ENCODE measurements around the gene HLA-DQB1. TPM values are rescaled to one million over a fixed set of nuclear protein-coding genes. Genes with fewer than 3 reads are reported as not detected.

HLA-DQB1 gene
- total and polyA plus RNA-seq, 12 donors = 6.2 to 81.2 (median 15.5) TPM

DNA sequence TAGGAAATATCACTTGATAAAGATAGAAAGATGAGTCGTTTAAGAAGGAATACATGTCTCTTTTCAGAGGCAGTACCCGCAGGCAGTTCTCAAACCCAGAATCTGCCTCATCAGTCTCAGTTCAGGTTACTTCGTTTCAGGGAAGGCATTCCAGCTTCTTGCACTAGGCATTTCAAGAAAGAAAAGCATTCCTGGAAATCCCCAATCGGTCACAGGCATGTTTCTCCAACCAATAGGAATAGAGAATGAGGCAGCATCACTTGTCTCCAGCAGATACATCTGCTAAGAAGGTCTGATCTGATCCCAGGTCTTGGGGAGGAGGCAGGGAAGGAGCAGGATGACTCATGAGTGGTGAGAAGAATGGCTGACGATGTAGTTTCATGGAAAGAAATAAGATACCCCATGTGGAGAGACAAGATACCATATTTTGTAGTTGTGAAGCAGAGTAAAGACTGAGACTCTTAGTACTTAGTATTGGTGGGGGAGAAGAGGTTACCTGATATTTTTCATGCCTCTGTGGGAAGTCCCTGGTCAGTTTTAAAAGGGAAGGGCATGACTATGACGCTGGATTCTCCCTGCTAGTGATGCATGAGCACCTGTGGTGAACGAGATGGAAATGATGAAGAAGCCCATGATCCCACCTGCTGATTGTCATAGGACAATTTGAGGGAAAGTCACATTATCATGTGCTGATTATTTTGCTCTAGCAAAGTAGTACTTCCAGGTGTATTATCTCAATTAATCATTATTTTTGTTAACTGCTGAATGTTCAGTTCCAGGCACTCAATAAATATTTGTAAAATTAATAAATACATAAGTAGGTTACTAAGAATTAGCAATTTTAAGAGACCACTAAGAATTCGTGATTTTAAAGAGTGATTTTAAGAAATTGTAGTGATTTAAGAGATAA is 56.5 kb downstream of the HLA-DQB1 start:
- peak; percentile 12 to 81 for DNase-seq
- peak; percentile 88 to 100 (median 98) for ATAC-seq
- Histone ChIP-seq H3K4me1 (peaks cover 0 to 13% (median 0%) of the 10 kb centered on the region in 9 donors), H3K36me3 (no peaks in the 10 kb centered on the region), H3K27me3 (no peaks in the 10 kb centered on the region), H3K27ac (peak overlapping the region in 9 of 10 donors; percentile 43 to 90 (median 81)), H3K9me3 (no peaks in the 10 kb centered on the region), H3K4me3 (peak overlapping the region in 3 of 10 donors; percentile 9 to 28 (median 12))
- TF ChIP-seq, protein P1, sequence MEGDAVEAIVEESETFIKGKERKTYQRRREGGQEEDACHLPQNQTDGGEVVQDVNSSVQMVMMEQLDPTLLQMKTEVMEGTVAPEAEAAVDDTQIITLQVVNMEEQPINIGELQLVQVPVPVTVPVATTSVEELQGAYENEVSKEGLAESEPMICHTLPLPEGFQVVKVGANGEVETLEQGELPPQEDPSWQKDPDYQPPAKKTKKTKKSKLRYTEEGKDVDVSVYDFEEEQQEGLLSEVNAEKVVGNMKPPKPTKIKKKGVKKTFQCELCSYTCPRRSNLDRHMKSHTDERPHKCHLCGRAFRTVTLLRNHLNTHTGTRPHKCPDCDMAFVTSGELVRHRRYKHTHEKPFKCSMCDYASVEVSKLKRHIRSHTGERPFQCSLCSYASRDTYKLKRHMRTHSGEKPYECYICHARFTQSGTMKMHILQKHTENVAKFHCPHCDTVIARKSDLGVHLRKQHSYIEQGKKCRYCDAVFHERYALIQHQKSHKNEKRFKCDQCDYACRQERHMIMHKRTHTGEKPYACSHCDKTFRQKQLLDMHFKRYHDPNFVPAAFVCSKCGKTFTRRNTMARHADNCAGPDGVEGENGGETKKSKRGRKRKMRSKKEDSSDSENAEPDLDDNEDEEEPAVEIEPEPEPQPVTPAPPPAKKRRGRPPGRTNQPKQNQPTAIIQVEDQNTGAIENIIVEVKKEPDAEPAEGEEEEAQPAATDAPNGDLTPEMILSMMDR (IDR thresholded peaks at IDR 0.05) = no peak
- intact Hi-C loops (cut with DNase I) = loop anchor here in 2 of 10 donors (5.0 to 10.0 kb wide), 2 partner anchors 173 to 175 kb away; partner anchors contain the start of gene HLA-DRA (in 2 of the 2)
- WGBS, 2 donors = 14 to 20% methylated on average over 8 of the region's 8 CpGs

Other genes starting within 250 kb of the HLA-DQB1 start
- gene HLA-DRA, start 226.8 kb downstream of the HLA-DQB1 start, total RNA-seq = 100 to 1,000 TPM in 4 of 10 donors, 10 to 100 TPM in 6; 32.0 to 846 (median 94.7) TPM
- gene HLA-DRA, start 226.8 kb downstream of the HLA-DQB1 start, polyA plus RNA-seq = 10 to 100 TPM; 49.7 to 93.5 TPM
- gene HLA-DRB5, start 136.4 kb downstream of the HLA-DQB1 start, total RNA-seq = 100 to 1,000 TPM in 1 of 10 donors, 10 to 100 TPM in 8, 1 to 10 TPM in 1; 5.8 to 109 (median 48.8) TPM
- gene HLA-DRB5, start 136.4 kb downstream of the HLA-DQB1 start, polyA plus RNA-seq = 1 to 10 TPM in 1 of 2 donors, under 1 TPM in 1; 0.29 to 3.0 TPM
- 100 to 1,000 TPM in 3 of 10 donors, 10 to 100 TPM in 7; 29.2 to 313 (median 76.4) TPM for gene HLA-DRB1, start 76.8 kb downstream of the HLA-DQB1 start, total RNA-seq
- 10 to 100 TPM; 28.8 to 83.7 TPM for gene HLA-DRB1, start 76.8 kb downstream of the HLA-DQB1 start, polyA plus RNA-seq
- gene HLA-DQA1, start 29.3 kb downstream of the HLA-DQB1 start, total RNA-seq = 100 to 1,000 TPM in 1 of 10 donors, 10 to 100 TPM in 7, 1 to 10 TPM in 2; 1.3 to 136 (median 16.2) TPM
- 1 to 10 TPM; 5.9 to 9.6 TPM for gene HLA-DQA1, start 29.3 kb downstream of the HLA-DQB1 start, polyA plus RNA-seq
- 10 to 100 TPM in 1 of 10 donors, 1 to 10 TPM in 4, under 1 TPM in 4, not detected in 1; 0.18 to 28.1 (median 1.9) TPM for gene HLA-DQA2, start 74.7 kb upstream of the HLA-DQB1 start, total RNA-seq
- gene HLA-DQA2, start 74.7 kb upstream of the HLA-DQB1 start, polyA plus RNA-seq = not detected
- gene HLA-DQB2, start 96.9 kb upstream of the HLA-DQB1 start, total RNA-seq = 10 to 100 TPM in 1 of 10 donors, 1 to 10 TPM in 3, under 1 TPM in 4, not detected in 2; 0.30 to 14.6 (median 0.92) TPM
- gene HLA-DQB2, start 96.9 kb upstream of the HLA-DQB1 start, polyA plus RNA-seq = not detected
- gene HLA-DOB, start 150.3 kb upstream of the HLA-DQB1 start, total RNA-seq = 1 to 10 TPM in 1 of 10 donors, under 1 TPM in 7, not detected in 2; 0.21 to 2.1 (median 0.48) TPM
- 1 to 10 TPM in 1 of 2 donors, under 1 TPM in 1; 0.36 to 1.1 TPM for gene HLA-DOB, start 150.3 kb upstream of the HLA-DQB1 start, polyA plus RNA-seq
- gene TAP2, start 172.1 kb upstream of the HLA-DQB1 start, total RNA-seq = 10 to 100 TPM in 7 of 10 donors, 1 to 10 TPM in 3; 8.8 to 92.1 (median 13.8) TPM
- 10 to 100 TPM; 12.8 to 13.8 TPM for gene TAP2, start 172.1 kb upstream of the HLA-DQB1 start, polyA plus RNA-seq
- gene PSMB8, start 177.4 kb upstream of the HLA-DQB1 start, total RNA-seq = 100 to 1,000 TPM in 1 of 10 donors, 10 to 100 TPM in 7, 1 to 10 TPM in 2; 8.5 to 127 (median 11.7) TPM
- 10 to 100 TPM; 40.2 to 42.9 TPM for gene PSMB8, start 177.4 kb upstream of the HLA-DQB1 start, polyA plus RNA-seq
- gene TAP1, start 187.0 kb upstream of the HLA-DQB1 start, total RNA-seq = 100 to 1,000 TPM in 1 of 10 donors, 10 to 100 TPM in 9; 12.8 to 213 (median 15.4) TPM
- 10 to 100 TPM; 35.4 to 38.3 TPM for gene TAP1, start 187.0 kb upstream of the HLA-DQB1 start, polyA plus RNA-seq
- 100 to 1,000 TPM in 1 of 10 donors, 10 to 100 TPM in 8, 1 to 10 TPM in 1; 10.0 to 198 (median 14.3) TPM for gene PSMB9, start 187.5 kb upstream of the HLA-DQB1 start, total RNA-seq
- gene PSMB9, start 187.5 kb upstream of the HLA-DQB1 start, polyA plus RNA-seq = 10 to 100 TPM; 23.4 to 33.4 TPM

Data from heart right ventricle (tissue), 16 donors.